IPS-15b (cell line): ENCODE results near the gene SLFNL1.

Experiments
- H3K27me3 ChIP-seq: one replicate; pipeline ENCODE4 v1.6.1; 2013; ENCODE audit warnings: low read length; ENCODE audit not compliant: control insufficient read depth, insufficient read depth
- H3K36me3 ChIP-seq: one replicate; pipeline ENCODE4 v1.6.1; 2013; ENCODE audit warnings: low read length; ENCODE audit not compliant: control insufficient read depth, insufficient read depth
- H3K4me1 ChIP-seq: one replicate; pipeline ENCODE4 v1.6.1; 2013; ENCODE audit warnings: mild to moderate bottlenecking, low read length; ENCODE audit not compliant: control insufficient read depth, insufficient read depth
- H3K4me3 ChIP-seq: one replicate; pipeline ENCODE4 v1.5.1; 2013; ENCODE audit warnings: low read depth, low read length
- H3K9ac ChIP-seq: one replicate; pipeline ENCODE4 v1.6.1; 2013; ENCODE audit warnings: low read depth, mild to moderate bottlenecking, low read length
- H3K9me3 ChIP-seq: one replicate; pipeline ENCODE4 v1.6.1; 2013; ENCODE audit warnings: mild to moderate bottlenecking, low read length; ENCODE audit not compliant: control insufficient read depth, insufficient read depth

Gene SLFNL1

DNA sequence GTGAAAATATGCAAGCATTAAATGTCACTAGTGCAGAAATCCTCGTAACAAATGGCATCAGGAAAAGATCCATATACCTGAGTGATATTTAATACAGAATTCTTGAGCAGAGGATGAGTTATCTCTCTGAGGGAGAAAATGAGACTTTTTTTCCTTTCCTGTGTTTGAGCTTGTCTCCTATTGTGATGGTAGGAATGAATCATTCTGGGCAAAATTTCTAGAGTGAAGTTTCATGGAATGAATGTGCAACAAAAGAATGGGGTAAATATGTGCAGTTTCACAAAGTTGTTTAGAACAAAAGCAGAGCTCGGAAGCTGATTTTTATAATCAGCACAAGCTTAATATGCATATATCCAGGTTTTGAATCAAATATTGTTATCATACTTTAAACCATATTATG is 37.5 kb downstream of the SLFNL1 start:
- peaks cover 8% of the 10 kb centered on the region for H3K4me1 ChIP-seq
- H3K36me3 ChIP-seq, result peaks cover 37% of the 10 kb centered on the region
- no peaks in the 10 kb centered on the region for H3K9me3 ChIP-seq
- H3K27me3 ChIP-seq, result no peaks in the 10 kb centered on the region
- no peak overlapping the region for H3K4me3 ChIP-seq
- H3K9ac ChIP-seq, result no peak overlapping the region

DNA sequence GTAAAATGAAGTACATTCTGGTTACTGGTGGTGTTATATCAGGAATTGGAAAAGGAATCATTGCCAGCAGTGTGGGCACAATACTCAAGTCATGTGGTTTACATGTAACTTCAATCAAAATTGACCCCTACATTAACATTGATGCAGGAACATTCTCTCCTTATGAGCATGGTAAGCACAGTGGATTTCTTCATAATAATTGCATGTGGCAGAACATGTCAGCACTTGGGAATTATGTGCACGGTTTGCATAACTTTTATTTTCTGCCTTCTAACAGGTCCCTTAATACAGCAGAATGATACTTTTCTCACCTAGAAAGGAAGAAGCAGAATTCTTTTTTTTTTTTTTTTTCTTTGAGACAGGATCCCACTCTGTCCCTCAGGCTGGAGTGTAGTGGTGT is 38.2 kb downstream of the SLFNL1 start:
- H3K4me1 ChIP-seq, result peaks cover 8% of the 10 kb centered on the region
- H3K9ac ChIP-seq, result no peak overlapping the region
- H3K36me3 ChIP-seq, result peaks cover 34% of the 10 kb centered on the region
- no peaks in the 10 kb centered on the region for H3K9me3 ChIP-seq
- no peaks in the 10 kb centered on the region for H3K27me3 ChIP-seq
- H3K4me3 ChIP-seq, result no peak overlapping the region

DNA sequence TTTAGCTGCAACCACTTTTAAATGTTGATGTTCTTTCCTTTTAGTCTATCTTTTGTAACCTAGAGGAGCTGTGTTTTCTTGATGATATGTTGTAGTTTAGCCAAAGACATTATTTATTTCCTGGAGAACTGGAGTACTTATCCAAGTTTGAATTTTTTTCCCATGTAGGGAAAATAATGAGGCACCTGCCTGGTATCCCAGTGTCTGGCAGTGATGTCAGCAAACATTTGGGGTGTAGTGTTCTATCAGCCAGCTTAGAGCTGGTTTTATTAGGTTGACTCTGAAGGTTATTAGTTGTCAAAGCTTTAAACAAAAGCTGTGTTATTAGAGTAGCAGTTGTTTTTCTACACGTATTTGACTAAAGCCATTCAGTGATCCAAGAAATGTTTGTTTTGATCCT is 38.8 kb downstream of the SLFNL1 start:
- Histone ChIP-seq H3K9ac (no peak overlapping the region), H3K4me3 (no peak overlapping the region), H3K36me3 (peaks cover 32% of the 10 kb centered on the region), H3K4me1 (peaks cover 8% of the 10 kb centered on the region), H3K9me3 (no peaks in the 10 kb centered on the region), H3K27me3 (no peaks in the 10 kb centered on the region)

DNA sequence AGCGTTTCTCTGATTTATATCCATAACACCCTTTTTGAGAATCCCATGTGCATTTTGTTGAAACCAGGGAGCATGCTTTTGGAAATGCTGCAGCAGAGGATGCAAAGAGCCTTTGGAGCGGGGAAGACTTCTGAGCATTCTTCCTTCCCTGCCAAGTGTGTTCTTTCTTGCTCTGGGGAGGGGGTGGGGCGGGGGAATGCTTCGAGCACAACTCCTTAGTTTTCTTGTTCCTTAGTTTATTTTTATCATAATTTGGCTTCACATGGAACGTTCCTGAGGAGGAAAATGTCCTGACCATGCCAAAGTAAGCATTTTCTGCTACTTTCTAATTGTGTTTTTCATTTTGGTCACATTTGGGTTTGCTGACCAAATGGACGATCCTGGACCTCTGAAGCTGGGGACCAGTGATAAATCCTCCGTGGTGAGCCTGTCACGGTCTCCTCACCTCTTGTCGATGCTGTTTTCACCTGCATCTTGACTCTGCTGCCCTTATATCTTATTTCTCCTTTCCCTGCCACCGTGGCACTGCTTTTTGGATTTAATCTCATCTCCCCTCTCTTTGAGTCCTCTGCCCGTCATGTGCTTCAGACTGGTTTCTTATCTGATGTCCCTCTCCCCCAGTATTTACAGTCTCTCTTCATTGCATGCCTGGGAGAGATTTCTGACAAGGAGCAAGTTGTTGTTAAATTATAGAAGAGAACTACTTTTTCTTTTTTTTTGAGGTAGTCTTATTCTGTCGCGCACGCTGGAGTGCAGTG is 39.7 kb downstream of the SLFNL1 start:
- H3K4me3 ChIP-seq, result no peak overlapping the region
- H3K4me1 ChIP-seq, result peaks cover 8% of the 10 kb centered on the region
- no peaks in the 10 kb centered on the region for H3K9me3 ChIP-seq
- peaks cover 23% of the 10 kb centered on the region for H3K36me3 ChIP-seq
- no peaks in the 10 kb centered on the region for H3K27me3 ChIP-seq
- no peak overlapping the region for H3K9ac ChIP-seq

DNA sequence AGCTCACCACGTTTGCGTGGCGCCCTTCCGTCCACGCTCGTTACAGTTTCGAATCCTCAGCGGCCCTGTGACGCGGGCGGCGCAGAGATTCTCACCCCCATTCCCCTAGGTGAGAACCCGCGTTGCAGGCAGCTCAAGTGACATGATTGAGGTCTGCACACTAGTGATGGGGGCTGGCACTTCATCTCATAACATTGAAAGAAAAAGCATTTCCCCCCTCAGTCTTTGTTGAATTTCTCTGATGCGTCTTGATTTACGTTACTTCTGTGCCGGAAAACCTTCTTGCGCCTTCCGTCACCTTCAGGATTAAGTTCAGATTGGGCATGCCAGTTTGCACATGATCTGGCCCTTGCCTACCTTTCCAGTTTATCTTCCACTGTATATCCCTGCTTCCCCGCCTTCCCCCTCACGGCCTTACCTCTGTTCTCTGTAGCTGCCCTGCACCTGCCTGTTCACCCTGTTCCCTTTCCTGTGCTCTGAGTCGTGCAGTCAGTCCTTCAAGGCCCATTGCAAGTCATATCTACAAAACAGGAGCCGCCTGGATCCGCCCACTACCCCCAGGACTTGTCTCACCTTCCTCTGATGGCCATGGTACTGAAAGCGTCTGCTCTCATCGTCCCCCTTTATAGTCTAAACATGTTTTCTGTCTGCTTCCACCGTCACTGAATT is 40.9 kb downstream of the SLFNL1 start:
- Histone ChIP-seq H3K4me1 (peaks cover 8% of the 10 kb centered on the region), H3K27me3 (no peaks in the 10 kb centered on the region), H3K9me3 (no peaks in the 10 kb centered on the region), H3K9ac (peak overlapping the region; percentile 87), H3K36me3 (peaks cover 12% of the 10 kb centered on the region), H3K4me3 (peak overlapping the region; percentile 76)

DNA sequence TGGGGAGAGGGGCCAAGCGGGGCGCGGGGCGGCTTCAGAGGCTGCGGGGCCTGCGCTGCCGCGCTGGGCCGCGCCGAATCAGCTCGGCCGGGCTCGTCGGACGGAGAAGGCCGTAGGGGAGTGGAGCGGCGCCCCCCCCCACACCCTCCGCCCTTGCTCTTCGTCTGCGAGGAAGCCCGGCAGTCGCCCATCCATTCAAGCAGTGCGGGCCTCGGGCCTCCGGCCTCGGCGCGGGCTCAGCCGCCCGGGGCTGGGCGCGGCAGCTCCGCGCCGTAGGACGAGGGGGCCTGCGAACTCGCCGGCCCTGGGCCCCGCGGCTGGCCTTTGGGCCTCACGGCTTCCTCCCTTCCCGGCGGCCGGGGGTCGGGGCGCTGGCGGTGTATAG is 41.5 kb downstream of the SLFNL1 start:
- H3K9me3 ChIP-seq, result no peaks in the 10 kb centered on the region
- peaks cover 8% of the 10 kb centered on the region for H3K4me1 ChIP-seq
- no peaks in the 10 kb centered on the region for H3K27me3 ChIP-seq
- peak overlapping the region; percentile 76 for H3K4me3 ChIP-seq
- peak overlapping the region; percentile 89 for H3K9ac ChIP-seq
- peaks cover 7% of the 10 kb centered on the region for H3K36me3 ChIP-seq

DNA sequence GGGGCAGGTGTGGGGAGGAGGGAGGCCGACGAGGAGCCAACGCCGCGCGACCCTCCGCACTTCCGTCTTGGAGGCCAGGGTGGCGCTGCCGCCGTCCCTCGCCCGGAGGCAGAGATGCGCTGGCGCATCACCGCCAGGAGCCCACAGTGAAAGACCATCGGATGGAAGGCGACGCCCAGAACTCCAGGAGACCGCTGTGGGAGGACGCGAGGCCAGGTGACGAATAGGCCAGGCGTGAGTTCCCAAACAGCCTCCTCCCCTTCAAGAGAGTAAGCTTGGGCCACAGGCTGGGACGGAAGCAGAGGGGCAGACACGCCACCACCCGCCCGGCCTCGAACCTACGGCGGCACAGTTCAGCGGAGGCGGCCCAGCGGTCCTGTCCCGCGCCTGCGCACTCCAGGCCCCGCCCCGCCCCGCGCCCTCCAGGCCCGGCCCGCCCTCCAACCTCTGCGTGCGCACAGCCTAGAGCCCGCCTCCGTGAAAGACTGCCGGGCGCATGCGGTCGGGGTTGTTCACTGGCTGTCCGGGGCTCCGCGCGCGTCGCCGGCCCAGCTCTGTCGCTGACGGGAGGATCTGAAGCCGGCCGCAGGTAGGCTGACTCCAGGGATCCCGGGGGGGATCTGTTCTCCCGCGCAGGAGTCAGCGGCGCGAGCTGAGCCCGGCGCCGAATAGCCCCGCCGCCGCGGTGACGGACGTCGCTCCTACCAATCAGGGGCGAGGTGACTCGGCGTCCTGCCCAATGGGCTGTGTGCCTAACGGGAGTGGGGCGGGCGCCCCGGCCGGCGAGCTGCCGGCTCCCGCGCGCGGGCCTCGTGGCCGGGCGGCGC is 42.1 kb downstream of the SLFNL1 start, which contains the start of gene CTPS1:
Gene CTPS1, plus strand, starts transcription at position 456 of the 827 bp plus-strand sequence. CDS start 3,595 bp downstream, outside the sequence.
- Histone ChIP-seq H3K4me3 (peak within 1 kb of the TSS; percentile 88), H3K4me1 (peaks cover 8% of the 10 kb centered on the region), H3K9ac (peak within 1 kb of the TSS; percentile 89), H3K36me3 (peaks cover 3% of the 10 kb centered on the region), H3K9me3 (no peaks in the 10 kb centered on the region), H3K27me3 (no peaks in the 10 kb centered on the region)

DNA sequence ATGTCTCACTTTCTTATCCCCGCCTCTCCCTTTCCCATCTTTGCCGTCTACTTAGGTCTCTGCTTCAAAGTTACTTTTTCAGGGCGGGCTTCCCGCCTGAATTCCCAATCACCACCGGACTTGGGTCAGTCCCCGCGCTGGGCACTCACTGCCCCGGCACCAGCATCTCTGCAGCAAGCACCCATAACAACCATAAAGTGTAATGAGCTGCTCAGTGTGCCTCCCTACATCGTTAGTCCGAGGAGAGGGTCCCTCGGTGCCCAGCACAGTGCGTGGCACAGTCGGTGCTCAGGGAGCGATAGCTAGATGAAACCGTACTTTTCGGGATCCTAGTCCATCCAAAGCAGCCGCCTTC is 42.7 kb downstream of the SLFNL1 start:
- H3K4me3 ChIP-seq, result peak overlapping the region; percentile 88
- no peaks in the 10 kb centered on the region for H3K27me3 ChIP-seq
- peak overlapping the region; percentile 81 for H3K9ac ChIP-seq
- peaks cover 8% of the 10 kb centered on the region for H3K4me1 ChIP-seq
- no peaks in the 10 kb centered on the region for H3K36me3 ChIP-seq
- no peaks in the 10 kb centered on the region for H3K9me3 ChIP-seq

DNA sequence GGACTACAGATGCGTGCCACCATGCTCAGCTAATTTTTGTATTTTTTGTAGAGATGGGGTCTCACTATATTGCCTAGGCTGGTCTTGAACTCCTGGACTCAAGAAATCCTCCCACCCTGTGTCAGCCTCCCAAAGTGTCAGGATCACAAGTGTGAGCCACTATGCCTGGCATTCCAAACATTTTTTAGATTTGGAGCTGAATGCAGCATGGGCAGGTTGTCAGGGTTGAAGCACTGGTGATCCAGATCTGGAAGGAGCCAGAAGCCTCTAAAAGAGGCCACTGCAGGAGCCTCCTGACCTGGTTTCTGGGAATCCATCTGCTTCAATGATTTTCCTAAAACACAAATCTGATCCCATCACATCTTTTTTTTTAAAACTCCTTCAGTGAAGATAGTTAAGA is 43.8 kb downstream of the SLFNL1 start:
- no peak overlapping the region for H3K4me3 ChIP-seq

DNA sequence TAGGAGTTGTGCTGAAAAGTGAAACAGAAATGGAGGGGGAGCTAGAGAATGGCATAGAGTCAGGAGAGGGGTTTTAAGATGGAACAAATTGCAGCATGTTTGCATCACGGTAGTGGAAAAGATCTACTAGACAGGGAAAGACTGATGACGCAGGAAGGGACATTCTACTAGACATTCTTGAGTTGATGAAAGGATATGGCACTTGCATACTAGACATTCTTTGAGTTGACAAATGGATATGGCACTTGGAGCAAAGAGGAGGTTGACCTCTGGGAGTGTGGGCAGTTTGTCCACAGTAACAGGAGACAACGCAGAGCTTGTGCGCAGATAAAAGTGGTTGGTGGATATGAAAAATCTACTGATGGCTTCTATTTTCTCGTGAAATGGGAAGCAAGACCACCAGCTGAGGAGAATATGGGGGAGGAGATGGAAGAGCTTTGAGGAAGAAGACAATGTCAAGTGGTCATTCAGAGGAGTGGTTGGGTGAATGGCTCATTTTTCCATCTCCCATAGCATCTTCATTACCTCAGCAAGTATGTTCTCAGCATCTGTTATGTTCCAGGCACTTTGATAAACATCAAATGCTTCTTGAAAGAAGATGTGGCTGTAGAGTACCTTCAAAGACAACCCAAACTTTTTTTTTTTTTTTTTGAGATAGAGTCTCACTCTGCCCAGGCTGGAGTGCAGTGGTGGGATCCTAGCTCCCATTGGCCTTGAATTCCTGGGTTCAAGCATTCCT is 44.4 kb downstream of the SLFNL1 start:
- no peak overlapping the region for H3K4me3 ChIP-seq
- no peaks in the 10 kb centered on the region for H3K9me3 ChIP-seq
- no peak overlapping the region for H3K9ac ChIP-seq
- no peaks in the 10 kb centered on the region for H3K36me3 ChIP-seq
- no peaks in the 10 kb centered on the region for H3K27me3 ChIP-seq
- peaks cover 8% of the 10 kb centered on the region for H3K4me1 ChIP-seq

More for the DNA sequence above, 43.8 kb downstream of the SLFNL1 start:
- Histone ChIP-seq H3K9ac (no peak overlapping the region), H3K4me1 (peaks cover 8% of the 10 kb centered on the region), H3K36me3 (no peaks in the 10 kb centered on the region), H3K9me3 (no peaks in the 10 kb centered on the region), H3K27me3 (no peaks in the 10 kb centered on the region)

DNA sequence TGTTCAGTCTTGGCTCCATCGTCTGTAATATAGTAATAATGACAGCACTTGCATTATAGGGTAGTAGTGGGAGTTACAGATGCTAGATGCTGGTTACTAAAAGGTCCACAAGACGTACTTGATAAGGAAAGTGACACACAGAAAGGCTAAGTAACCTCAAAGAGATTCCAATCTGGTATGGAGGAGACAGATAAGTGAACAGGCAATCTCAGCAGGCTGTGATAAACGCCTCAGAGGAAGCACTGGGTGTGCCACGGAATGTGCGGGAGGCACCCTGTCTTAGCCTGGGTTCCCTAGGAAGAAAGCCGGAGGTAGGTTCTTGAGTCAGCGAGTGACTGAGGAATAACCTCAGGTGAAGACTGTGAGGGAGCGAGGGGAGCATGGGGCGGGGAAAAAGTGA is 46.6 kb downstream of the SLFNL1 start:
- no peaks in the 10 kb centered on the region for H3K36me3 ChIP-seq
- no peaks in the 10 kb centered on the region for H3K9me3 ChIP-seq
- no peaks in the 10 kb centered on the region for H3K27me3 ChIP-seq
- no peak overlapping the region for H3K9ac ChIP-seq
- no peak overlapping the region for H3K4me3 ChIP-seq
- no peaks in the 10 kb centered on the region for H3K4me1 ChIP-seq
